RWPE2 (cell line): Measurements from ENCODE around the gene EYA2.

Experiments
- ATAC-seq: fragments of 200-7000 bp; cut with Tn5 transposase; 3 replicates; pipeline ENCODE4 v1.9.1; 2021; ENCODE audit warnings: low read depth
- DNase-seq: peaks from one replicate; pipeline ENCODE4 v3.0.0-alpha.2; 2020; ENCODE audit warnings: low spot score
- H3K27ac ChIP-seq: fragments of 450-650 bp; 2 replicates; pipeline ENCODE4 v1.5.1; 2017; ENCODE audit warnings: mild to moderate bottlenecking; ENCODE audit not compliant: poor library complexity, severe bottlenecking
- H3K27me3 ChIP-seq: fragments of 250-450 bp; sonication (Bioruptor Pico); 2 replicates; pipeline ENCODE4 v1.5.1; 2021; ENCODE audit warnings: mild to moderate bottlenecking, moderate library complexity; ENCODE audit not compliant: insufficient read depth, poor library complexity, severe bottlenecking
- H3K36me3 ChIP-seq: fragments of 250-450 bp; sonication (Bioruptor Pico); 2 replicates; pipeline ENCODE4 v1.5.1; 2020; ENCODE audit warnings: low read depth, mild to moderate bottlenecking, moderate library complexity
- H3K4me1 ChIP-seq: fragments of 250-450 bp; sonication (Bioruptor Pico); 2 replicates; pipeline ENCODE4 v1.5.1; 2021; ENCODE audit warnings: mild to moderate bottlenecking, moderate library complexity; ENCODE audit not compliant: insufficient read depth, poor library complexity, severe bottlenecking
- H3K4me3 ChIP-seq: fragments of 250-450 bp; sonication (Bioruptor Pico); 2 replicates; pipeline ENCODE4 v1.5.1; 2021; ENCODE audit warnings: mild to moderate bottlenecking, moderate library complexity; ENCODE audit not compliant: severe bottlenecking
- H3K9me3 ChIP-seq: fragments of 250-450 bp; sonication (Bioruptor Pico); 2 replicates; pipeline ENCODE4 v1.5.1; 2021; ENCODE audit warnings: mild to moderate bottlenecking, moderate library complexity; ENCODE audit not compliant: severe bottlenecking
- CTCF ChIP-seq: fragments of 450-650 bp; IDR thresholded peaks from one replicate; pipeline ENCODE4 v1.5.1; 2017; ENCODE audit warnings: mild to moderate bottlenecking, moderate library complexity; ENCODE audit not compliant: poor library complexity, severe bottlenecking

Gene EYA2

GRCh38 chr20:46998477-46999240 is 104.0 kb downstream of the EYA2 start:
- DNase-seq = no peak

GRCh38 chr20:46999801-47000465 is 105.3 kb downstream of the EYA2 start:
- ATAC-seq = no peak
- TF ChIP-seq CTCF = no peak
- Histone ChIP-seq H3K4me1 (no peaks in the 10 kb centered on the region), H3K4me3 (no peak overlapping the region), H3K9me3 (no peaks in the 10 kb centered on the region), H3K27me3 (no peaks in the 10 kb centered on the region), H3K27ac (no peak overlapping the region), H3K36me3 (no peaks in the 10 kb centered on the region)
- no peak for DNase-seq

More at GRCh38 chr20:46998477-46999240, 104.0 kb downstream of the EYA2 start:
- Histone ChIP-seq H3K9me3 (no peaks in the 10 kb centered on the region), H3K27me3 (no peaks in the 10 kb centered on the region), H3K4me1 (no peaks in the 10 kb centered on the region), H3K36me3 (no peaks in the 10 kb centered on the region), H3K4me3 (no peak overlapping the region), H3K27ac (no peak overlapping the region)
- no peak for TF ChIP-seq CTCF
- peak; percentile 20; the same call in 1 of the 3 replicates for ATAC-seq

DNA sequence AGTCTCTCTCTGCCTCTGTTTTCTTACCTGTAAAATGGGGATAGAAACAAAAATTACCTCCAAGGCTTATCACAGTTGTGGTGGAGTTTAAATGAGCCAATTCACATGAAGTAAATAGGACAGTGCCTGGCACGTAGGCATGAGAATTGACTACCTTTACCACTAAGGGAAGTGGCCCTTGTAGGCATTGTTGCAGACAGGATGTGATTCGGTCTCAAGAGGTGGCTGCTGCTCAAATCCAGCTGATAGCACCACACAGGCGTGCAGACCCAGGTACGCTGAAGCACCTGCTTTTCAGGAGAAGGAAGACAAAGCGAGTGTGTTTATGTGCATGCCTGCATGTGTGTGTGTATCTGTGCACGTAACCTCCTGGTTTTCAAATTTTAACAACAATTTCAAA is 108.6 kb downstream of the EYA2 start:
- TF ChIP-seq CTCF = no peak
- H3K36me3 ChIP-seq = no peaks in the 10 kb centered on the region
- H3K9me3 ChIP-seq = no peaks in the 10 kb centered on the region
- no peak for ATAC-seq
- no peak overlapping the region for H3K4me3 ChIP-seq
- no peaks in the 10 kb centered on the region for H3K27me3 ChIP-seq
- DNase-seq = no peak
- H3K27ac ChIP-seq = no peak overlapping the region
- H3K4me1 ChIP-seq = no peaks in the 10 kb centered on the region

DNA sequence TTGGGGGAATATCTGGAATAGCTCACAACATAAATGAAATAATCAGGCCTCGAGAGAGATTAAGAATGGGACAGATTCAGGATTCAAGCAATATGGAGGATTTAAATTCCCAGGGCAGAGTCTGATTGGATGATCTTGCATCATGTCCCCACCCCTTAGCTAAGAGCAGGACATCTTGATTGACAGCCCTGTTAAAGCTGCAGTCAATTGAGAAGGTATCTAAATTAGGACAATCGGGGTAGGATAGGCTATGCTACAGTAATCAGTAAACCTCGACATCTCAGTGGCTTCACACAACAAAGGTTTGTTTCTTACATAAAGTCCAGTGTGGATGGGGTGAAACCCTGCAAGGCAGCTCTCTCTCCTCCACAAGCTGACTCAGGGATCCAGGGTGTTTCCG is 109.5 kb downstream of the EYA2 start:
- no peak overlapping the region for H3K27ac ChIP-seq
- no peaks in the 10 kb centered on the region for H3K9me3 ChIP-seq
- H3K4me3 ChIP-seq = no peak overlapping the region
- no peak for DNase-seq
- H3K4me1 ChIP-seq = no peaks in the 10 kb centered on the region
- H3K36me3 ChIP-seq = no peaks in the 10 kb centered on the region
- H3K27me3 ChIP-seq = no peaks in the 10 kb centered on the region
- no peak for TF ChIP-seq CTCF
- ATAC-seq = no peak
